PC-9 (cell line): ENCODE results near the gene SPTLC1.
"Not testable (repeated sequence)": the region's sequence is repeated elsewhere in the genome, so short reads cannot be mapped to it uniquely, and the experiment has no call there.

Source experiments
- EZH2 ChIP-seq: fragments of 200-600 bp; sonication (generic); IDR thresholded peaks from 2 replicates; pipeline ENCODE4 v1.8.0; 2017; ENCODE audit warnings: antibody characterized with exemption, low read depth
- TF ChIP-seq, protein P1 (sequence below): fragments of 200-600 bp; sonication (generic); conservative IDR thresholded peaks from 2 replicates; pipeline ENCODE4 v1.6.1; 2017; ENCODE audit warnings: mixed run types, antibody characterized with exemption, mild to moderate bottlenecking, moderate library complexity

- TF ChIP-seq, protein P1, sequence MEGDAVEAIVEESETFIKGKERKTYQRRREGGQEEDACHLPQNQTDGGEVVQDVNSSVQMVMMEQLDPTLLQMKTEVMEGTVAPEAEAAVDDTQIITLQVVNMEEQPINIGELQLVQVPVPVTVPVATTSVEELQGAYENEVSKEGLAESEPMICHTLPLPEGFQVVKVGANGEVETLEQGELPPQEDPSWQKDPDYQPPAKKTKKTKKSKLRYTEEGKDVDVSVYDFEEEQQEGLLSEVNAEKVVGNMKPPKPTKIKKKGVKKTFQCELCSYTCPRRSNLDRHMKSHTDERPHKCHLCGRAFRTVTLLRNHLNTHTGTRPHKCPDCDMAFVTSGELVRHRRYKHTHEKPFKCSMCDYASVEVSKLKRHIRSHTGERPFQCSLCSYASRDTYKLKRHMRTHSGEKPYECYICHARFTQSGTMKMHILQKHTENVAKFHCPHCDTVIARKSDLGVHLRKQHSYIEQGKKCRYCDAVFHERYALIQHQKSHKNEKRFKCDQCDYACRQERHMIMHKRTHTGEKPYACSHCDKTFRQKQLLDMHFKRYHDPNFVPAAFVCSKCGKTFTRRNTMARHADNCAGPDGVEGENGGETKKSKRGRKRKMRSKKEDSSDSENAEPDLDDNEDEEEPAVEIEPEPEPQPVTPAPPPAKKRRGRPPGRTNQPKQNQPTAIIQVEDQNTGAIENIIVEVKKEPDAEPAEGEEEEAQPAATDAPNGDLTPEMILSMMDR, result not testable (repeated sequence)
- TF ChIP-seq EZH2, result not testable (repeated sequence)
Measured at GRCh38 chr9:92145784-92146183, 30.6 kb upstream of the SPTLC1 start.
